K562 (cell line): ENCODE data around the gene BAD. TPM values are rescaled to one million over a fixed set of nuclear protein-coding genes. Genes with fewer than 3 reads are reported as not detected.
A peak's percentile ranks its signal among the peaks of the same experiment; 100 is the strongest.

ENCODE experiments used
- EGR1 ChIP-seq: fragments of 450-650 bp; conservative IDR thresholded peaks from 2 replicates; pipeline ENCODE4 v1.6.1; 2017; ENCODE audit warnings: mild to moderate bottlenecking
- KDM4B ChIP-seq, 2 experiments: fragments of 450-650 bp in 1 of 2; sonication (generic) in 1 of 2; IDR thresholded peaks; 2 replicates each; pipeline ENCODE4 v1.6.1; 2016 to 2017; ENCODE audit warnings: borderline replicate concordance in 2 of 2, antibody characterized with exemption in 1 of 2, low read depth in 1 of 2, mild to moderate bottlenecking in 1 of 2
- KLF16 ChIP-seq: IDR thresholded peaks from 2 replicates; pipeline ENCODE4 v1.6.1; 2016; ENCODE audit warnings: antibody characterized with exemption
- MYNN ChIP-seq, 2 experiments: sonication (generic); formaldehyde crosslinking in 1 of 2; IDR thresholded peaks; 2 replicates each; pipeline versions ENCODE4 v1.5.0 to v1.6.1; 2016 to 2020; ENCODE audit warnings: antibody characterized with exemption in 1 of 2, missing genetic modification reagents in 1 of 2
- NCOA6 ChIP-seq: fragments of 450-650 bp; IDR thresholded peaks from 2 replicates; pipeline ENCODE4 v1.6.1; 2017; ENCODE audit warnings: mild to moderate bottlenecking
- POLR2AphosphoS5 ChIP-seq: IDR thresholded peaks from 2 replicates; pipeline ENCODE4 v1.6.1; 2011; ENCODE audit warnings: mild to moderate bottlenecking, low read depth, low read length, moderate library complexity; ENCODE audit not compliant: control insufficient read depth, insufficient read depth
- RHOXF2B ChIP-seq: fragments of 250-450 bp; sonication (Bioruptor Pico); conservative IDR thresholded peaks from 2 replicates; pipeline ENCODE4 v1.5.1; 2021
- ZNF263 ChIP-seq: sonication (generic); formaldehyde crosslinking; IDR thresholded peaks from 2 replicates; pipeline ENCODE4 v1.8.0; 2022; ENCODE audit warnings: mild to moderate bottlenecking, missing genetic modification reagents, borderline replicate concordance
- polyA plus RNA-seq, 8 experiments: library from polyadenylated mRNA; depleted of rRNA in 4 of 8; stranded (reverse) in 5 of 8; unstranded in 3 of 8; fragments of >200 nt; fragmentation: Nextera tagmentation in 2 of 8; fragmentation: Illumina TruSeq in 1 of 8; extraction: Ambion mirVana in 2 of 8; extraction: Trizol in 1 of 8; gene quantifications; 2 replicates each; pipeline versions ENCODE4 v1.2.1 to v1.2.3, GENCODE V29; 2011 to 2014; ENCODE audit warnings: inconsistent platforms in 1 of 8, missing spikeins in 1 of 8
- total RNA-seq, 7 experiments: library from RNA; depleted of rRNA in 6 of 7; stranded (reverse); fragments of >200 nt in 6 of 7; fragmentation: Illumina TruSeq in 2 of 7; extraction: Trizol in 2 of 7; gene quantifications; 2 replicates each; pipeline versions ENCODE4 v1.2.1 to v1.2.3, GENCODE V29; 2011 to 2021; ENCODE audit warnings: low replicate concordance in 1 of 7
- TF ChIP-seq, protein P1 (sequence below): sonication (generic); formaldehyde crosslinking; IDR thresholded peaks from 2 replicates; pipeline ENCODE4 v1.8.0; 2023; ENCODE audit warnings: mild to moderate bottlenecking, missing genetic modification reagents
- TF ChIP-seq, protein P2 (sequence below): fragments of 250-450 bp; sonication (Bioruptor Pico); IDR thresholded peaks from 2 replicates; pipeline ENCODE4 v1.8.0; 2021; ENCODE audit warnings: moderate library complexity, mild to moderate bottlenecking, inconsistent platforms
- TF ChIP-seq, protein P3 (sequence below): fragments of 250-450 bp; sonication (Bioruptor Pico); IDR thresholded peaks from 2 replicates; pipeline ENCODE4 v1.4.0; 2020; ENCODE audit warnings: borderline replicate concordance
- TF ChIP-seq, protein P4 (sequence below): sonication (generic); formaldehyde crosslinking; IDR thresholded peaks from 2 replicates; pipeline ENCODE4 v1.5.0; 2020; ENCODE audit warnings: missing genetic modification reagents
- TF ChIP-seq, protein P5 (sequence below), 2 experiments: fragments of 450-650 bp; formaldehyde crosslinking in 1 of 2; IDR thresholded peaks; 2 replicates each; pipeline versions ENCODE4 v1.4.0 to v1.6.1; 2014 to 2020; ENCODE audit warnings: mild to moderate bottlenecking in 2 of 2, borderline replicate concordance in 1 of 2, low read depth in 1 of 2

Gene BAD
- total and polyA plus RNA-seq, 9 of the 15 experiments (the other 6 are each of a cell fraction or from before 2014, with no cell fraction given): 0.61 to 45.6 (median 11.8) TPM

DNA sequence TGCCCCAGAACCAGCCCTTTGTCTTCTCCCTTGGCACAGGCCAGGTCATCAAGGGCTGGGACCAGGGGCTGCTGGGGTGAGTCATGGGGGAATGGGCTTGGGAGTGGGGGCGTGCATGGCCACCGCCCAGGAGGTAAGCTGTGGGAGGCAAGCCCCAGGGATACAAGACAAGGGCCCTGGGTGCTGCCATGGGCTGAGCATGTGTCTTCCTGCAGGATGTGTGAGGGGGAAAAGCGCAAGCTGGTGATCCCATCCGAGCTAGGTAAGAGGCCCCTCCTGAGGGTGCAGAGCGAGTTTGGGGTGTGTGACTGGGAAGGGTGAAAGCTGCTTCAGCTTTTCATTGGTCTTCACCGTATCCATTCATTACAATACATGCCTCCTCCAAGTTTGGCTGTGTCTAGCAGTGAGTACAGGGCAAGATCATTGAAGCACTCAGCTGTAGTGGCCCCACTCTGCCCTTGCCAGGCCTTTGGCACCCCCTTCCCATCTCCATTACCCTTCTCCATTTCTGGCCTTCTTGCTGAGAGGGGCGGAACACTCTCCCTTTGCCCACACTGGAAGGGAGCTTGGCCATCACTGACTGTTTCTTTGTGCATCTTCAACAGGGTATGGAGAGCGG is 41.1 kb downstream of the BAD start (continued):
- TF ChIP-seq, protein P1, sequence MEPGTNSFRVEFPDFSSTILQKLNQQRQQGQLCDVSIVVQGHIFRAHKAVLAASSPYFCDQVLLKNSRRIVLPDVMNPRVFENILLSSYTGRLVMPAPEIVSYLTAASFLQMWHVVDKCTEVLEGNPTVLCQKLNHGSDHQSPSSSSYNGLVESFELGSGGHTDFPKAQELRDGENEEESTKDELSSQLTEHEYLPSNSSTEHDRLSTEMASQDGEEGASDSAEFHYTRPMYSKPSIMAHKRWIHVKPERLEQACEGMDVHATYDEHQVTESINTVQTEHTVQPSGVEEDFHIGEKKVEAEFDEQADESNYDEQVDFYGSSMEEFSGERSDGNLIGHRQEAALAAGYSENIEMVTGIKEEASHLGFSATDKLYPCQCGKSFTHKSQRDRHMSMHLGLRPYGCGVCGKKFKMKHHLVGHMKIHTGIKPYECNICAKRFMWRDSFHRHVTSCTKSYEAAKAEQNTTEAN: no peak
- TF ChIP-seq EGR1 (peak; percentile 76), RHOXF2B (no peak), KDM4B (IDR thresholded peaks at IDR 0.05; ENCODE audit: borderline replicate concordance in 2 of 2, low read depth in 1 of 2) (no peak), POLR2AphosphoS5 (peak; percentile 30; the same call in 1 of the 2 replicates), MYNN (IDR thresholded peaks at IDR 0.05) (peak; percentile 40; the same call in 1 of the 2 replicates), MYNN (CRISPR knock-in tag; IDR thresholded peaks at IDR 0.05) (no peak), NCOA6 (no peak), KLF16 (no peak), ZNF263 (CRISPR knock-in tag) (no peak)
- TF ChIP-seq, protein P2, sequence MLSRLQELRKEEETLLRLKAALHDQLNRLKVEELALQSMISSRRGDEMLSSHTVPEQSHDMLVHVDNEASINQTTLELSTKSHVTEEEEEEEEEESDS: no peak
- TF ChIP-seq, protein P3, sequence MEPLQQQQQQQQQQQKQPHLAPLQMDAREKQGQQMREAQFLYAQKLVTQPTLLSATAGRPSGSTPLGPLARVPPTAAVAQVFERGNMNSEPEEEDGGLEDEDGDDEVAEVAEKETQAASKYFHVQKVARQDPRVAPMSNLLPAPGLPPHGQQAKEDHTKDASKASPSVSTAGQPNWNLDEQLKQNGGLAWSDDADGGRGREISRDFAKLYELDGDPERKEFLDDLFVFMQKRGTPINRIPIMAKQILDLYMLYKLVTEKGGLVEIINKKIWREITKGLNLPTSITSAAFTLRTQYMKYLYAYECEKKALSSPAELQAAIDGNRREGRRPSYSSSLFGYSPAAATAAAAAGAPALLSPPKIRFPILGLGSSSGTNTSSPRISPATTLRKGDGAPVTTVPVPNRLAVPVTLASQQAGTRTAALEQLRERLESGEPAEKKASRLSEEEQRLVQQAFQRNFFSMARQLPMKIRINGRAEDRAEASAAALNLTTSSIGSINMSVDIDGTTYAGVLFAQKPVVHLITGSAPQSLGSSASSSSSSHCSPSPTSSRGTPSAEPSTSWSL (CRISPR knock-in tag): no peak
- TF ChIP-seq, protein P4, sequence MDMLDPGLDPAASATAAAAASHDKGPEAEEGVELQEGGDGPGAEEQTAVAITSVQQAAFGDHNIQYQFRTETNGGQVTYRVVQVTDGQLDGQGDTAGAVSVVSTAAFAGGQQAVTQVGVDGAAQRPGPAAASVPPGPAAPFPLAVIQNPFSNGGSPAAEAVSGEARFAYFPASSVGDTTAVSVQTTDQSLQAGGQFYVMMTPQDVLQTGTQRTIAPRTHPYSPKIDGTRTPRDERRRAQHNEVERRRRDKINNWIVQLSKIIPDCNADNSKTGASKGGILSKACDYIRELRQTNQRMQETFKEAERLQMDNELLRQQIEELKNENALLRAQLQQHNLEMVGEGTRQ (CRISPR knock-in tag): no peak
- TF ChIP-seq, protein P5, sequence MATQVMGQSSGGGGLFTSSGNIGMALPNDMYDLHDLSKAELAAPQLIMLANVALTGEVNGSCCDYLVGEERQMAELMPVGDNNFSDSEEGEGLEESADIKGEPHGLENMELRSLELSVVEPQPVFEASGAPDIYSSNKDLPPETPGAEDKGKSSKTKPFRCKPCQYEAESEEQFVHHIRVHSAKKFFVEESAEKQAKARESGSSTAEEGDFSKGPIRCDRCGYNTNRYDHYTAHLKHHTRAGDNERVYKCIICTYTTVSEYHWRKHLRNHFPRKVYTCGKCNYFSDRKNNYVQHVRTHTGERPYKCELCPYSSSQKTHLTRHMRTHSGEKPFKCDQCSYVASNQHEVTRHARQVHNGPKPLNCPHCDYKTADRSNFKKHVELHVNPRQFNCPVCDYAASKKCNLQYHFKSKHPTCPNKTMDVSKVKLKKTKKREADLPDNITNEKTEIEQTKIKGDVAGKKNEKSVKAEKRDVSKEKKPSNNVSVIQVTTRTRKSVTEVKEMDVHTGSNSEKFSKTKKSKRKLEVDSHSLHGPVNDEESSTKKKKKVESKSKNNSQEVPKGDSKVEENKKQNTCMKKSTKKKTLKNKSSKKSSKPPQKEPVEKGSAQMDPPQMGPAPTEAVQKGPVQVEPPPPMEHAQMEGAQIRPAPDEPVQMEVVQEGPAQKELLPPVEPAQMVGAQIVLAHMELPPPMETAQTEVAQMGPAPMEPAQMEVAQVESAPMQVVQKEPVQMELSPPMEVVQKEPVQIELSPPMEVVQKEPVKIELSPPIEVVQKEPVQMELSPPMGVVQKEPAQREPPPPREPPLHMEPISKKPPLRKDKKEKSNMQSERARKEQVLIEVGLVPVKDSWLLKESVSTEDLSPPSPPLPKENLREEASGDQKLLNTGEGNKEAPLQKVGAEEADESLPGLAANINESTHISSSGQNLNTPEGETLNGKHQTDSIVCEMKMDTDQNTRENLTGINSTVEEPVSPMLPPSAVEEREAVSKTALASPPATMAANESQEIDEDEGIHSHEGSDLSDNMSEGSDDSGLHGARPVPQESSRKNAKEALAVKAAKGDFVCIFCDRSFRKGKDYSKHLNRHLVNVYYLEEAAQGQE (IDR thresholded peaks at IDR 0.05; ENCODE audit: borderline replicate concordance): no peak
- TF ChIP-seq, protein P5 (CRISPR knock-in tag; IDR thresholded peaks at IDR 0.05; ENCODE audit: low read depth): no peak
